ENCODE measurements around the gene LRRC10B. TPM values are rescaled to one million over a fixed set of nuclear protein-coding genes. Genes with fewer than 3 reads are reported as not detected.

The LRRC10B gene
- total RNA-seq, 3 donors from 2014 or later = 0.72 to 1.7 (median 0.89) TPM

- no peak overlapping the region for H3K4me3 ChIP-seq
- TF ChIP-seq, protein P1, sequence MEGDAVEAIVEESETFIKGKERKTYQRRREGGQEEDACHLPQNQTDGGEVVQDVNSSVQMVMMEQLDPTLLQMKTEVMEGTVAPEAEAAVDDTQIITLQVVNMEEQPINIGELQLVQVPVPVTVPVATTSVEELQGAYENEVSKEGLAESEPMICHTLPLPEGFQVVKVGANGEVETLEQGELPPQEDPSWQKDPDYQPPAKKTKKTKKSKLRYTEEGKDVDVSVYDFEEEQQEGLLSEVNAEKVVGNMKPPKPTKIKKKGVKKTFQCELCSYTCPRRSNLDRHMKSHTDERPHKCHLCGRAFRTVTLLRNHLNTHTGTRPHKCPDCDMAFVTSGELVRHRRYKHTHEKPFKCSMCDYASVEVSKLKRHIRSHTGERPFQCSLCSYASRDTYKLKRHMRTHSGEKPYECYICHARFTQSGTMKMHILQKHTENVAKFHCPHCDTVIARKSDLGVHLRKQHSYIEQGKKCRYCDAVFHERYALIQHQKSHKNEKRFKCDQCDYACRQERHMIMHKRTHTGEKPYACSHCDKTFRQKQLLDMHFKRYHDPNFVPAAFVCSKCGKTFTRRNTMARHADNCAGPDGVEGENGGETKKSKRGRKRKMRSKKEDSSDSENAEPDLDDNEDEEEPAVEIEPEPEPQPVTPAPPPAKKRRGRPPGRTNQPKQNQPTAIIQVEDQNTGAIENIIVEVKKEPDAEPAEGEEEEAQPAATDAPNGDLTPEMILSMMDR (IDR thresholded peaks at IDR 0.05) = no peak
- intact Hi-C loops (cut with DNase I, micrococcal nuclease) = no loop called here
- no peaks in the 10 kb centered on the region for H3K9me3 ChIP-seq
- peaks cover 24% of the 10 kb centered on the region for H3K4me1 ChIP-seq (ENCODE audit: low read depth)
- ATAC-seq (no peak), DNase-seq (no peak)
- no peaks in the 10 kb centered on the region for H3K36me3 ChIP-seq (ENCODE audit: low read depth)
These were observed 27.6 kb downstream of the LRRC10B start for GRCh38 chr11:61535998-61536675.

DNA sequence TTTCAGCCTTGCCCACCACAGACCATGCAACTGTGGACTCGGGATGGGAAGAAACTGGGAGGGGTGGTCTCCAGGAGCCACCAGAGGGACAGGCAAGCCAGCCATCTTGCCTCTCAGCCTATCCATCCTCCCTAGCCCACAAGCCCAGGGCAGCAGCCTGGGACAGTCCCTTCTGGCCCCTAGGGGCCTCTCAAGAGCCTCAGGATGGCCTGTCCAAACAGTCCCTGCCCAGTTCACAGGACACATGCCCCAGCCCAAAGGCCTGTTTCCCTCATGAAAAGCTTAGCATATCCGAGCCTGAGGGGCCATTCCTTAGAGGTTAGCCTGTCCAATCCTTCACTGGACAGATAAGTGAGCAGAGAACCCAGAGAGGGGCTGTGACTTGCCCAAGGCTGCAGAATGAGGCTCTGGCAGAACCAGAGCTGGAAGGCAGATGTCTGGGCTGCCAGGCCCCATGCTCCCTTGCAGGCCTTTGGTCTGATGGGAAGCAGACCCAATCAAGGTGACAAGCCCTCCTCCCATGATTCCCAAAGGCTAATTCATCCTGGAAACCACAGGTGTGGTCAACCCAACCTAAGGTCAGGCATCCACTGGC lies 28.2 kb downstream of the LRRC10B start:
- H3K36me3 ChIP-seq (ENCODE audit: low read depth) = no peaks in the 10 kb centered on the region
- peaks cover 24% of the 10 kb centered on the region for H3K4me1 ChIP-seq (ENCODE audit: low read depth)
- ATAC-seq = no peak
- TF ChIP-seq, protein P1 (IDR thresholded peaks at IDR 0.05) = no peak
- no peak overlapping the region for H3K4me3 ChIP-seq
- no peak for DNase-seq
- H3K9me3 ChIP-seq = no peaks in the 10 kb centered on the region
- intact Hi-C loops (cut with DNase I, micrococcal nuclease) = no loop called here

DNA sequence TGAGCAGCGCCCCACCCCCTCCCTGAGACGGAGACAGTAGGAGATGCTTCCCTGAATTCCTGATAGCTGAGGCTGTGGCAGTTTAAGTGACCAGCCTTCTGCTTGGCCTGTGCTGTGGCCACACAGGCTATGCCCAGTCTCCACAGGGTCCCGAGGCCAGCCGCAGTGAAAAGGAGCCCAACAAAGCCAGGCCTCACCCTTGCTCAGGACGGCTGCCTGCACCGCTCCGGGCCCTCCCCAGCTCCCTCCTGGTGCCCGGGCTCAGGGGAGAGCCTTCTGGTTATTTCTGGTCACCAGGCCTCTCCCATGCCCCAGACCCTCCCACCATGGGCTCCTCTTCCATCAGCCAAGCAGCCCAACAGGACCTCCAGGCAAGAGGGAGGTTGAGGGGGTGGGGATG lies 28.8 kb downstream of the LRRC10B start:
- intact Hi-C loops (cut with DNase I, micrococcal nuclease) = no loop called here

DNA sequence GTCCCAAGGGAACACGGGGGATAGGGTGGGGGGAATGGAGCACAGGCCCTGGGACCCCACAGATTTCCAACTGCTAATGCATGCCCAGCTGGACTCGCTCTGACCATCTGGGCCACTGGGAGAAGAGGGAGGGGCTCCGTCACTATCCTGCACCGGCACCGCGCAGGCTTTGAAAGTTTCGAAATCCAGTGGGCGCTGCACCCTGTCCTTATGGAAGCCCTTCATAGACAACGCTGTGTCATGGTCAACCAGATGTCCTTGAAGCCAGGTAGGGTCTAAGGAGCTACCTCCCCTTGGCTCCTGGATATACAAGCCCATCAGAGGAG lies 30.1 kb downstream of the LRRC10B start:
- ATAC-seq = no peak
- Histone ChIP-seq H3K4me3 (no peak overlapping the region), H3K4me1 (ENCODE audit: low read depth) (peaks cover 13% of the 10 kb centered on the region), H3K9me3 (no peaks in the 10 kb centered on the region), H3K36me3 (ENCODE audit: low read depth) (no peaks in the 10 kb centered on the region)
- intact Hi-C loops (cut with DNase I, micrococcal nuclease) = no loop called here
- no peak for DNase-seq
- TF ChIP-seq, protein P1 (IDR thresholded peaks at IDR 0.05) = no peak

More for the DNA sequence above, 28.8 kb downstream of the LRRC10B start:
- Histone ChIP-seq H3K4me3 (no peak overlapping the region), H3K36me3 (ENCODE audit: low read depth) (no peaks in the 10 kb centered on the region), H3K4me1 (ENCODE audit: low read depth) (peaks cover 24% of the 10 kb centered on the region), H3K9me3 (no peaks in the 10 kb centered on the region)
- ATAC-seq (no peak), DNase-seq (no peak)
- TF ChIP-seq, protein P1 (IDR thresholded peaks at IDR 0.05) = no peak

DNA sequence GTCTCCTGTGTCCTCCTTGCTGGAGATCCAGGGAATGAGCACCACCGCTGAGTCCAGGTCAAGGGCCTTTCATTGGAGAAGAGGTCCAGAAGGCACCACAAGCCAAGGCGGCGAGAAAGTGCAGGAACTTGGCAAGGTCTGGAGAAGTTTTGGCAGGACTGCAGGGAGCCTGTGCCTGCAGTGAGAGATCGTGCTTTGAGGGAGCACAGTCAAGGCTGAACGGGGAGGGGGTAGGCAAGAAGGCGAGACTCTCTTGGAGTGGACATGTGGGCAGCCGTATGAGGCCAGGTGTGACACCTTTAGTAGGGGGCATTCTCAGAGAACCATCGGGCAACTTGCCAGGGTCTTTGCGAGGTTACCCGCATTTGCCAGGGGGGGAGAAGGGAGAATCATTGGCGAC lies 30.5 kb downstream of the LRRC10B start:
- TF ChIP-seq, protein P1 (IDR thresholded peaks at IDR 0.05) = no peak
- ATAC-seq (no peak), DNase-seq (no peak)
- Histone ChIP-seq H3K4me3 (no peak overlapping the region), H3K9me3 (no peaks in the 10 kb centered on the region), H3K36me3 (ENCODE audit: low read depth) (no peaks in the 10 kb centered on the region), H3K4me1 (ENCODE audit: low read depth) (peaks cover 9% of the 10 kb centered on the region)
- intact Hi-C loops (cut with DNase I, micrococcal nuclease) = no loop called here
